ENCODE results near the gene CCDC137.

Gene CCDC137

GRCh38 chr17:81644496-81644895 lies 22.0 kb upstream of the CCDC137 start:
- Histone ChIP-seq H3K4me2 (ENCODE audit: low read length) (no peak overlapping the region), H3K9ac (ENCODE audit: low read length) (no peak overlapping the region), H4K20me1 (ENCODE audit: insufficient read depth, low read length) (no peaks in the 10 kb centered on the region), H3K9me2 (ENCODE audit: low read depth, low read length) (no peaks in the 10 kb centered on the region), H2AFZ (ENCODE audit: low read length) (no peak overlapping the region), H3K36me3 (ENCODE audit: insufficient read depth, low read length) (no peaks in the 10 kb centered on the region; the same call in 1 of the 2 replicates), H3K27me3 (ENCODE audit: insufficient read depth, low read length) (peaks cover 9% of the 10 kb centered on the region; the same call in 1 of the 2 replicates), H3K27ac (ENCODE audit: low read depth, low read length, poor library complexity, severe bottlenecking) (no peak overlapping the region), H3F3A (ENCODE audit: insufficient read depth, low read length) (no peaks in the 10 kb centered on the region), H3K79me2 (ENCODE audit: insufficient read depth, low read length) (no peaks in the 10 kb centered on the region), H3K4me3 (ENCODE audit: low read depth, low read length, poor library complexity, severe bottlenecking) (no peak overlapping the region), H3K4me1 (ENCODE audit: insufficient read depth, low read length, severe bottlenecking) (no peaks in the 10 kb centered on the region), H3K9me3 (ENCODE audit: low read length) (no peaks in the 10 kb centered on the region)
- no peak for TF ChIP-seq EZH2 (IDR thresholded peaks at IDR 0.05; ENCODE audit: borderline replicate concordance, low read length)

DNA sequence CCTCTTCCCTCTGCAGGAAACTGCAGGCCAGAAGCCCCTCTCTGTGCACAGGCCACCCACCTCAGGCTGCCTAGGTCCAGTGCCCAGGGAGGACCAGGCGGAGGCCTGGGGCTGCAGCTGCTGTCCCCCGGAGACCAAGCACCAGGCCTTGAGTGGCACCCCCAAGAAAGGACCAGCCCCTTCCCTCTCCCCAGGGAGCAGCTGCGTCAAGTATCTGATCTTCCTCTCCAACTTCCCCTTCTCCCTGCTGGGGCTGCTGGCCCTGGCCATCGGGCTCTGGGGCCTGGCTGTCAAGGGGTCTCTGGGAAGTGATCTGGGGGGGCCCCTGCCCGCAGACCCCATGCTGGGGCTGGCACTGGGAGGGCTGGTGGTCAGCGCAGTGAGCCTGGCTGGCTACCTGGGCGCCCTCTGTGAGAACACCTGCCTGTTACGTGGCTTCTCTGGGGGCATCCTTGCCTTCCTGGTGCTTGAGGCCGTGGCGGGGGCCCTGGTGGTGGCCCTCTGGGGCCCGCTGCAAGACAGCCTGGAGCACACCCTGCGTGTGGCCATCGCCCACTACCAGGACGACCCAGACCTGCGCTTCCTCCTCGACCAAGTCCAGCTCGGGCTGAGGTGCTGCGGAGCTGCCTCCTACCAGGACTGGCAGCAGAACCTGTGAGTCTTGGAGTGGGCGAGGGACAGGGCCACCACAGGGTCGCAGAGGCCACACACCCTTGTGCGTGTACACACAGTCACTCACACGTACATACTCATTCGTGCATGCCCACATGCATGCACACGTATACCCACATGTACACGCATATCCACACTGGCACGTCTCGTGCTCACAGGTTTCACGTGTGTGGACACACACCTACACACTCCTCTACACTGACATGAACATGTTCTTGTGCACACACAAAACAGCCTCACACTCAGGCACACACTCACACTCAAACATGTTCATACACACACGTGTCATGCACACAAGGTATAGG lies 21.3 kb upstream of the CCDC137 start:
- Histone ChIP-seq H3K9me3 (ENCODE audit: low read length) (no peaks in the 10 kb centered on the region), H3K27me3 (ENCODE audit: insufficient read depth, low read length) (peaks cover 10% of the 10 kb centered on the region; the same call in 1 of the 2 replicates), H3K4me3 (ENCODE audit: low read depth, low read length, poor library complexity, severe bottlenecking) (no peak overlapping the region), H3K9ac (ENCODE audit: low read length) (no peak overlapping the region), H4K20me1 (ENCODE audit: insufficient read depth, low read length) (no peaks in the 10 kb centered on the region), H2AFZ (ENCODE audit: low read length) (no peak overlapping the region), H3K4me2 (ENCODE audit: low read length) (no peak overlapping the region), H3K9me2 (ENCODE audit: low read depth, low read length) (no peaks in the 10 kb centered on the region), H3F3A (ENCODE audit: insufficient read depth, low read length) (no peaks in the 10 kb centered on the region), H3K36me3 (ENCODE audit: insufficient read depth, low read length) (no peaks in the 10 kb centered on the region; the same call in 1 of the 2 replicates), H3K27ac (ENCODE audit: low read depth, low read length, poor library complexity, severe bottlenecking) (no peak overlapping the region), H3K79me2 (ENCODE audit: insufficient read depth, low read length) (no peaks in the 10 kb centered on the region), H3K4me1 (ENCODE audit: insufficient read depth, low read length, severe bottlenecking) (no peaks in the 10 kb centered on the region)
- TF ChIP-seq, protein P1, sequence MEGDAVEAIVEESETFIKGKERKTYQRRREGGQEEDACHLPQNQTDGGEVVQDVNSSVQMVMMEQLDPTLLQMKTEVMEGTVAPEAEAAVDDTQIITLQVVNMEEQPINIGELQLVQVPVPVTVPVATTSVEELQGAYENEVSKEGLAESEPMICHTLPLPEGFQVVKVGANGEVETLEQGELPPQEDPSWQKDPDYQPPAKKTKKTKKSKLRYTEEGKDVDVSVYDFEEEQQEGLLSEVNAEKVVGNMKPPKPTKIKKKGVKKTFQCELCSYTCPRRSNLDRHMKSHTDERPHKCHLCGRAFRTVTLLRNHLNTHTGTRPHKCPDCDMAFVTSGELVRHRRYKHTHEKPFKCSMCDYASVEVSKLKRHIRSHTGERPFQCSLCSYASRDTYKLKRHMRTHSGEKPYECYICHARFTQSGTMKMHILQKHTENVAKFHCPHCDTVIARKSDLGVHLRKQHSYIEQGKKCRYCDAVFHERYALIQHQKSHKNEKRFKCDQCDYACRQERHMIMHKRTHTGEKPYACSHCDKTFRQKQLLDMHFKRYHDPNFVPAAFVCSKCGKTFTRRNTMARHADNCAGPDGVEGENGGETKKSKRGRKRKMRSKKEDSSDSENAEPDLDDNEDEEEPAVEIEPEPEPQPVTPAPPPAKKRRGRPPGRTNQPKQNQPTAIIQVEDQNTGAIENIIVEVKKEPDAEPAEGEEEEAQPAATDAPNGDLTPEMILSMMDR (IDR thresholded peaks at IDR 0.05; ENCODE audit: low read length), result no peak
- TF ChIP-seq EZH2 (IDR thresholded peaks at IDR 0.05; ENCODE audit: borderline replicate concordance, low read length), result no peak

GRCh38 chr17:81646869-81647600 lies 19.5 kb upstream of the CCDC137 start:
- Histone ChIP-seq H3K79me2 (ENCODE audit: insufficient read depth, low read length) (no peaks in the 10 kb centered on the region), H3F3A (ENCODE audit: insufficient read depth, low read length) (no peaks in the 10 kb centered on the region), H3K4me1 (ENCODE audit: insufficient read depth, low read length, severe bottlenecking) (no peaks in the 10 kb centered on the region), H3K9me2 (ENCODE audit: low read depth, low read length) (no peaks in the 10 kb centered on the region), H3K9me3 (ENCODE audit: low read length) (no peaks in the 10 kb centered on the region), H4K20me1 (ENCODE audit: insufficient read depth, low read length) (no peaks in the 10 kb centered on the region), H2AFZ (ENCODE audit: low read length) (no peak overlapping the region), H3K27me3 (ENCODE audit: insufficient read depth, low read length) (peaks cover 20% of the 10 kb centered on the region), H3K4me2 (ENCODE audit: low read length) (no peak overlapping the region), H3K9ac (ENCODE audit: low read length) (no peak overlapping the region), H3K27ac (ENCODE audit: low read depth, low read length, poor library complexity, severe bottlenecking) (no peak overlapping the region), H3K36me3 (ENCODE audit: insufficient read depth, low read length) (no peaks in the 10 kb centered on the region; the same call in 1 of the 2 replicates), H3K4me3 (ENCODE audit: low read depth, low read length, poor library complexity, severe bottlenecking) (no peak overlapping the region)
- no peak for TF ChIP-seq EZH2 (IDR thresholded peaks at IDR 0.05; ENCODE audit: borderline replicate concordance, low read length)
- TF ChIP-seq, protein P1 (IDR thresholded peaks at IDR 0.05; ENCODE audit: low read length), result no peak
